CD14-positive monocyte (primary cell): ENCODE results near the gene LRP1B. TPM values are rescaled to one million over a fixed set of nuclear protein-coding genes. Genes with fewer than 3 reads are reported as not detected.

ENCODE experiments used
- DNase-seq, 3 donors: peaks; one replicate each; pipeline ENCODE4 v3.0.0-alpha.2; 2011 to 2022
- H2AFZ ChIP-seq: 2 replicates; pipeline ENCODE4 v1.6.0; 2012; ENCODE audit warnings: mild to moderate bottlenecking, low read depth, low read length, inconsistent platforms; ENCODE audit not compliant: insufficient read depth, poor library complexity, severe bottlenecking
- H3K27ac ChIP-seq, 2 donors: 1 replicate in 1 of 2; 2 replicates in 1 of 2; pipeline ENCODE4 v1.5.1; 2012 to 2013; ENCODE audit warnings: low read length in 2 of 2, control low read depth in 1 of 2, inconsistent platforms in 1 of 2, low read depth in 1 of 2, mild to moderate bottlenecking in 1 of 2
- H3K27me3 ChIP-seq, 2 donors: one replicate each; pipeline versions ENCODE4 v1.6.0 to v1.6.1; 2011 to 2013; ENCODE audit warnings: low read length in 2 of 2; ENCODE audit not compliant: control insufficient read depth in 2 of 2, insufficient read depth in 2 of 2
- H3K36me3 ChIP-seq, 2 donors: replicated peaks in 1 of 2; 1 replicate in 1 of 2; 2 replicates in 1 of 2; pipeline versions ENCODE4 v1.5.1 to v1.6.1; 2012 to 2013; ENCODE audit warnings: low read length in 2 of 2, control low read depth in 1 of 2, inconsistent platforms in 1 of 2, mild to moderate bottlenecking in 1 of 2; ENCODE audit not compliant: insufficient read depth in 2 of 2, control insufficient read depth in 1 of 2
- H3K4me1 ChIP-seq, 2 donors: 1 replicate in 1 of 2; 2 replicates in 1 of 2; pipeline versions ENCODE4 v1.5.1 to v1.6.1; 2012 to 2013; ENCODE audit warnings: low read length in 2 of 2, control low read depth in 1 of 2, inconsistent platforms in 1 of 2, mild to moderate bottlenecking in 1 of 2, moderate library complexity in 1 of 2; ENCODE audit not compliant: insufficient read depth in 2 of 2, control insufficient read depth in 1 of 2
- H3K4me2 ChIP-seq: replicated peaks from 2 replicates; pipeline ENCODE3; 2012; ENCODE audit warnings: low read length, moderate library complexity, mild to moderate bottlenecking; ENCODE audit not compliant: poor library complexity, severe bottlenecking; ENCODE audit errors: extremely low read depth
- H3K4me3 ChIP-seq, 3 experiments: fragments of 200-600 bp in 1 of 3; sonication (generic) in 1 of 3; replicated peaks in 1 of 3; 1 replicate in 2 of 3; 2 replicates in 1 of 3; pipeline ENCODE4 v1.5.1; 2011 to 2013; ENCODE audit warnings: low read length in 3 of 3, mild to moderate bottlenecking in 3 of 3, control low read depth in 2 of 3, low read depth in 2 of 3, inconsistent platforms in 1 of 3, moderate library complexity in 1 of 3
- H3K79me2 ChIP-seq: 2 replicates; pipeline ENCODE4 v1.6.0; 2012; ENCODE audit warnings: mild to moderate bottlenecking, control low read depth, inconsistent platforms, low read length, moderate library complexity; ENCODE audit not compliant: insufficient read depth
- H3K9ac ChIP-seq: 2 replicates; pipeline ENCODE4 v1.6.0; 2017; ENCODE audit warnings: low read length, mild to moderate bottlenecking; ENCODE audit not compliant: insufficient read depth, poor library complexity, severe bottlenecking
- H3K9me3 ChIP-seq, 2 donors: replicated peaks in 1 of 2; 1 replicate in 1 of 2; 2 replicates in 1 of 2; pipeline versions ENCODE4 v1.5.1 to v1.6.1; 2012 to 2013; ENCODE audit warnings: low read length in 2 of 2, control low read depth in 1 of 2; ENCODE audit not compliant: control insufficient read depth in 1 of 2, insufficient read depth in 1 of 2
- H4K20me1 ChIP-seq: 2 replicates; pipeline ENCODE4 v1.6.0; 2012; ENCODE audit warnings: mild to moderate bottlenecking, low read length, control low read depth, moderate library complexity; ENCODE audit not compliant: insufficient read depth
- H3K27ac Mint-ChIP-seq, 7 donors: one replicate each; pipeline ENCODE4 v1.8.0; 2020; ENCODE audit warnings: mild to moderate bottlenecking in 7 of 7, mixed read lengths in 7 of 7, moderate library complexity in 6 of 7, inconsistent platforms in 2 of 7
- H3K27me3 Mint-ChIP-seq, 3 donors: one replicate each; pipeline ENCODE4 v1.8.0; 2021 to 2022; ENCODE audit warnings: low read depth in 3 of 3, mild to moderate bottlenecking in 3 of 3, mixed read lengths in 3 of 3, moderate library complexity in 3 of 3, inconsistent platforms in 1 of 3
- H3K36me3 Mint-ChIP-seq, 2 donors: one replicate each; pipeline ENCODE4 v1.8.0; 2020; ENCODE audit warnings: mixed read lengths in 2 of 2, inconsistent platforms in 1 of 2, mild to moderate bottlenecking in 1 of 2
- H3K4me1 Mint-ChIP-seq: one replicate; pipeline ENCODE4 v1.8.0; 2020; ENCODE audit warnings: mild to moderate bottlenecking, mixed read lengths
- H3K4me3 Mint-ChIP-seq, 2 donors: one replicate each; pipeline ENCODE4 v1.8.0; 2020; ENCODE audit warnings: mild to moderate bottlenecking in 2 of 2, mixed read lengths in 2 of 2, moderate library complexity in 1 of 2
- H3K9me3 Mint-ChIP-seq, 7 donors: one replicate each; pipeline ENCODE4 v1.8.0; 2020 to 2022; ENCODE audit warnings: mixed read lengths in 7 of 7, mild to moderate bottlenecking in 6 of 7, moderate library complexity in 6 of 7, inconsistent platforms in 2 of 7
- WGBS: methylation state at CpG from one replicate; pipeline ENCODE4 v1.1.5; 2013; ENCODE audit warnings: missing lambda C conversion rate; ENCODE audit not compliant: insufficient coverage; 5-methylcytosine and 5-hydroxymethylcytosine counted together
- intact Hi-C, 2 donors: fragments of 100-400 bp; cut with micrococcal nuclease; formaldehyde crosslinking; loops; one replicate each; pipeline versions ENCODE4 v1.15.0 to v1.15.1; 2023
- polyA plus RNA-seq, 3 donors: library from polyadenylated mRNA; depleted of rRNA in 1 of 3; unstranded in 2 of 3; stranded (reverse) in 1 of 3; fragments of 300-500 nt in 2 of 3; fragments of >200 nt in 1 of 3; fragmentation: Illumina TruSeq in 2 of 3; gene quantifications; 1 replicate in 2 of 3; 2 replicates in 1 of 3; pipeline ENCODE4 v1.2.3, GENCODE V29; 2012 to 2021
- TF ChIP-seq, protein P1 (sequence below): fragments of 200-600 bp; IDR thresholded peaks from one replicate; pipeline ENCODE4 v1.8.0; 2022; ENCODE audit warnings: antibody characterized with exemption, mild to moderate bottlenecking

Gene LRP1B
- polyA plus RNA-seq, 3 donors: not detected

DNA sequence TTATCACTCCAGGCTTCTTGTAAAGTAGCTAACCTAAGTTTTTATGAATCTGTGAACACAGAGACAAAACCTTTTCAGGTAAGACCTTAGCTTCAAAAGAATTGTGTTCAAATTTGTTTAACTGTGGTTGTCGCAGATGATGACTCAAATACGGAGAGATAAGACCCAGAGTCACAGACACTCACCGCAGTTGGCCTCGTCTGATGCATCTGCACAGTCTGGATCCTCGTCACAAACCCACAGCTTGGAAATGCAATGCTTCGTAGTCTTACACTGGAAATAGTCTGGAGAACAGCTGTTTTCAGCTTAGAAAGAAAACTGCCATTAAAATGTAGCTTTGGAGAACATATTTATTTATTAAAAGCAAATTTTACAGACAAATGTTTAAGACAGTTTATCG is 1688.5 kb downstream of the LRP1B start:
- no peaks in the 10 kb centered on the region for H3K4me1 Mint-ChIP-seq
- no peaks in the 10 kb centered on the region for H3K27me3 Mint-ChIP-seq
- Histone ChIP-seq H3K4me2 (no peak overlapping the region), H4K20me1 (no peaks in the 10 kb centered on the region), H3K27me3 (no peaks in the 10 kb centered on the region), H3K27ac (no peak overlapping the region), H3K4me1 (no peaks in the 10 kb centered on the region), H3K4me3 (no peak overlapping the region), H3K79me2 (no peaks in the 10 kb centered on the region), H3K9ac (no peak overlapping the region), H3K9me3 (no peaks in the 10 kb centered on the region), H3K36me3 (no peaks in the 10 kb centered on the region), H2AFZ (no peak overlapping the region)
- no peak for DNase-seq
- H3K27ac Mint-ChIP-seq: no peak overlapping the region
- TF ChIP-seq, protein P1, sequence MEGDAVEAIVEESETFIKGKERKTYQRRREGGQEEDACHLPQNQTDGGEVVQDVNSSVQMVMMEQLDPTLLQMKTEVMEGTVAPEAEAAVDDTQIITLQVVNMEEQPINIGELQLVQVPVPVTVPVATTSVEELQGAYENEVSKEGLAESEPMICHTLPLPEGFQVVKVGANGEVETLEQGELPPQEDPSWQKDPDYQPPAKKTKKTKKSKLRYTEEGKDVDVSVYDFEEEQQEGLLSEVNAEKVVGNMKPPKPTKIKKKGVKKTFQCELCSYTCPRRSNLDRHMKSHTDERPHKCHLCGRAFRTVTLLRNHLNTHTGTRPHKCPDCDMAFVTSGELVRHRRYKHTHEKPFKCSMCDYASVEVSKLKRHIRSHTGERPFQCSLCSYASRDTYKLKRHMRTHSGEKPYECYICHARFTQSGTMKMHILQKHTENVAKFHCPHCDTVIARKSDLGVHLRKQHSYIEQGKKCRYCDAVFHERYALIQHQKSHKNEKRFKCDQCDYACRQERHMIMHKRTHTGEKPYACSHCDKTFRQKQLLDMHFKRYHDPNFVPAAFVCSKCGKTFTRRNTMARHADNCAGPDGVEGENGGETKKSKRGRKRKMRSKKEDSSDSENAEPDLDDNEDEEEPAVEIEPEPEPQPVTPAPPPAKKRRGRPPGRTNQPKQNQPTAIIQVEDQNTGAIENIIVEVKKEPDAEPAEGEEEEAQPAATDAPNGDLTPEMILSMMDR: no peak
- H3K4me3 Mint-ChIP-seq: no peak overlapping the region
- WGBS: 85% methylated on average over 5 of the region's 7 CpGs
- intact Hi-C loops: no loop called here
- H3K9me3 Mint-ChIP-seq: peaks cover 0 to 7% (median 0%) of the 10 kb centered on the region in 7 donors
- no peaks in the 10 kb centered on the region for H3K36me3 Mint-ChIP-seq

DNA sequence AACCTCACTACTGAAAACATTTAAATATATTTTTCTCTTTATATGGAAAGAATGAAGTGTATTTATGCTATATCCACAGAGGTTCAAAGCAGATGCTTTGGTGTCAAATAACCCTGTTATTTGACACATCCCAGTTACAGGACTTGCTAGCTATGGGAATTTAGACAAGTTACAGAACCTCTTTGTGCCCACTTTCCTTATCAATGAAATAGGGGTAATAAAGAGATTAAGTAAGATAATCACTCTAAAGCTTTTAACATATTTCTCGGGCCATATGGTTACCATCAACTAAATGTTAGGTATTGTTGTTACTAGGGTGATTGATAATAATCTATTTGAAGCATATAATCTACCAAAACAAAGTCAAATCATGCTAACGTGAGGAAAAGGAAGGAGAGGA is 1690.0 kb downstream of the LRP1B start:
- Histone ChIP-seq H3K9me3 (no peaks in the 10 kb centered on the region), H3K4me3 (no peak overlapping the region), H4K20me1 (no peaks in the 10 kb centered on the region), H3K36me3 (no peaks in the 10 kb centered on the region), H3K4me1 (no peaks in the 10 kb centered on the region), H3K9ac (no peak overlapping the region), H2AFZ (no peak overlapping the region), H3K4me2 (no peak overlapping the region), H3K27me3 (no peaks in the 10 kb centered on the region), H3K27ac (no peak overlapping the region), H3K79me2 (no peaks in the 10 kb centered on the region)
- Mint-ChIP-seq H3K9me3 (peaks cover 0 to 8% (median 0%) of the 10 kb centered on the region in 7 donors), H3K27me3 (no peaks in the 10 kb centered on the region), H3K4me3 (no peak overlapping the region), H3K4me1 (no peaks in the 10 kb centered on the region), H3K36me3 (no peaks in the 10 kb centered on the region), H3K27ac (no peak overlapping the region)
- intact Hi-C loops: no loop called here
- WGBS: no CpG with 5 or more reads among the region's 2 CpGs
- TF ChIP-seq, protein P1: no peak
- DNase-seq: no peak
